IMR-90 (cell line): ENCODE data around the gene IDH3G. TPM values are rescaled to one million over a fixed set of nuclear protein-coding genes. Genes with fewer than 3 reads are reported as not detected.

ENCODE experiments used
- ATAC-seq: fragments of 200-7000 bp; cut with Tn5 transposase; 2 replicates; pipeline ENCODE4 v1.9.1; 2020; ENCODE audit warnings: low read depth, mild to moderate bottlenecking, moderate library complexity
- BruUV-seq: library from RNA; stranded (reverse); fragments of 400-500 nt; replicated peaks from 2 replicates; lab custom pipeline; 2021; lab: Mats Ljungman, UMichigan
- CTCF ChIA-PET: fragments of 300-600 bp; formaldehyde crosslinking; extraction: SDS; loops from one replicate; lab custom pipeline; 2021; ENCODE audit warnings: antibody characterized with exemption; lab: Yijun Ruan, JAX
- POLR2A ChIA-PET: fragments of 300-600 bp; sonication (Branson Sonifier 250); formaldehyde crosslinking; loops from one replicate; lab custom pipeline; 2022; ENCODE audit warnings: antibody characterized with exemption; ENCODE audit not compliant: unreplicated experiment; lab: Charles Lee
- DNase-seq: peaks from one replicate; pipeline ENCODE4 v3.0.0; 2013
- H2AFZ ChIP-seq: replicated peaks from 2 replicates; pipeline ENCODE3; 2013; ENCODE audit warnings: low read length, mild to moderate bottlenecking; ENCODE audit not compliant: poor library complexity
- H2AK5ac ChIP-seq: 2 replicates; pipeline ENCODE4 v1.6.1; 2013; ENCODE audit warnings: low read depth, low read length, inconsistent platforms
- H2AK9ac ChIP-seq: replicated peaks from 2 replicates; pipeline ENCODE3; 2013; ENCODE audit warnings: mild to moderate bottlenecking, low read depth, low read length, moderate library complexity; ENCODE audit not compliant: poor library complexity
- H2BK120ac ChIP-seq: 2 replicates; pipeline ENCODE4 v1.6.1; 2013; ENCODE audit warnings: low read depth, low read length, inconsistent platforms
- H2BK15ac ChIP-seq: 3 replicates; pipeline ENCODE4 v1.6.1; 2013; ENCODE audit warnings: low read depth, low read length, inconsistent platforms
- H2BK20ac ChIP-seq: 2 replicates; pipeline ENCODE4 v1.6.1; 2013; ENCODE audit warnings: low read depth, mild to moderate bottlenecking, inconsistent platforms, low read length, moderate library complexity
- H2BK5ac ChIP-seq: 2 replicates; pipeline ENCODE4 v1.6.1; 2013; ENCODE audit warnings: mild to moderate bottlenecking, low read depth, low read length, inconsistent platforms; ENCODE audit not compliant: poor library complexity, severe bottlenecking
- H3K14ac ChIP-seq: replicated peaks from 2 replicates; pipeline ENCODE4 v1.6.1; 2013; ENCODE audit warnings: low read depth, low read length, inconsistent platforms
- H3K18ac ChIP-seq: 2 replicates; pipeline ENCODE4 v1.6.1; 2013; ENCODE audit warnings: low read depth, low read length, control low read depth
- H3K23ac ChIP-seq: 2 replicates; pipeline ENCODE4 v1.6.1; 2013; ENCODE audit warnings: low read depth, low read length, inconsistent platforms
- H3K27ac ChIP-seq: 2 replicates; pipeline ENCODE4 v1.5.1; 2013; ENCODE audit warnings: mild to moderate bottlenecking, control low read depth, low read length; ENCODE audit not compliant: insufficient read depth
- H3K27me3 ChIP-seq: 2 replicates; pipeline ENCODE4 v1.6.1; 2013; ENCODE audit warnings: low read length; ENCODE audit not compliant: control insufficient read depth, insufficient read depth
- H3K36me3 ChIP-seq: 2 replicates; pipeline ENCODE4 v1.6.1; 2013; ENCODE audit warnings: low read length, mixed read lengths; ENCODE audit not compliant: control insufficient read depth, insufficient read depth
- H3K4ac ChIP-seq: 2 replicates; pipeline ENCODE4 v1.6.1; 2013; ENCODE audit warnings: low read depth, low read length, inconsistent platforms
- H3K4me1 ChIP-seq: 2 replicates; pipeline ENCODE4 v1.6.1; 2013; ENCODE audit warnings: low read length, mixed read lengths; ENCODE audit not compliant: control insufficient read depth, insufficient read depth
- H3K4me2 ChIP-seq: 2 replicates; pipeline ENCODE4 v1.6.1; 2013; ENCODE audit warnings: low read depth, mild to moderate bottlenecking, control low read depth, low read length, moderate library complexity
- H3K4me3 ChIP-seq: 2 replicates; pipeline ENCODE4 v1.5.1; 2013; ENCODE audit warnings: low read depth, mild to moderate bottlenecking, control low read depth, low read length, moderate library complexity; ENCODE audit not compliant: insufficient read depth
- H3K56ac ChIP-seq: 2 replicates; pipeline ENCODE4 v1.6.1; 2013; ENCODE audit warnings: low read length, inconsistent platforms; ENCODE audit not compliant: insufficient read depth; ENCODE audit errors: extremely low read depth
- H3K79me1 ChIP-seq, 2 experiments: 2 replicates each; pipeline ENCODE4 v1.6.1; 2013; ENCODE audit warnings: low read length in 2 of 2, inconsistent platforms in 1 of 2, low read depth in 1 of 2
- H3K9ac ChIP-seq: 2 replicates; pipeline ENCODE4 v1.6.1; 2013; ENCODE audit warnings: low read depth, low read length, control low read depth
- H3K9me1 ChIP-seq: 2 replicates; pipeline ENCODE4 v1.6.1; 2013; ENCODE audit warnings: low read length, inconsistent platforms; ENCODE audit not compliant: insufficient read depth
- H3K9me3 ChIP-seq: 2 replicates; pipeline ENCODE4 v1.6.1; 2013; ENCODE audit warnings: low read length; ENCODE audit not compliant: control insufficient read depth, insufficient read depth
- H4K20me1 ChIP-seq: 2 replicates; pipeline ENCODE4 v1.6.1; 2013; ENCODE audit warnings: low read length, inconsistent platforms; ENCODE audit not compliant: insufficient read depth
- H4K5ac ChIP-seq: 2 replicates; pipeline ENCODE4 v1.6.1; 2013; ENCODE audit warnings: mild to moderate bottlenecking, low read depth, low read length, control low read depth
- H4K8ac ChIP-seq, 2 experiments: 2 replicates each; pipeline ENCODE4 v1.6.1; 2013; ENCODE audit warnings: low read depth in 2 of 2, low read length in 2 of 2, control low read depth in 1 of 2, inconsistent platforms in 1 of 2
- H4K91ac ChIP-seq: 2 replicates; pipeline ENCODE4 v1.6.1; 2013; ENCODE audit warnings: low read depth, low read length, inconsistent platforms; ENCODE audit not compliant: insufficient read depth
- BHLHE40 ChIP-seq: fragments of 150-350 bp; IDR thresholded peaks from 2 replicates; pipeline ENCODE4 v1.6.1; 2016; ENCODE audit warnings: mild to moderate bottlenecking, low read depth, low read length
- CEBPB ChIP-seq: IDR thresholded peaks from 2 replicates; pipeline ENCODE4 v1.6.1; 2012; ENCODE audit warnings: low read depth, low read length, improper control_type of control experiment
- CHD1 ChIP-seq: IDR thresholded peaks from 2 replicates; pipeline ENCODE4 v1.6.1; 2012; ENCODE audit warnings: low read depth, low read length, improper control_type of control experiment
- FOS ChIP-seq: fragments of 150-350 bp; IDR thresholded peaks from 2 replicates; pipeline ENCODE4 v1.6.1; 2016; ENCODE audit warnings: low read depth, low read length
- MAZ ChIP-seq: IDR thresholded peaks from 2 replicates; pipeline ENCODE4 v1.6.1; 2012; ENCODE audit warnings: low read depth, mild to moderate bottlenecking, low read length, improper control_type of control experiment, moderate library complexity, borderline replicate concordance
- MXI1 ChIP-seq: IDR thresholded peaks from 2 replicates; pipeline ENCODE4 v1.6.1; 2012; ENCODE audit warnings: low read depth, mild to moderate bottlenecking, low read length, moderate library complexity, borderline replicate concordance
- RAD21 ChIP-seq: IDR thresholded peaks from 2 replicates; pipeline ENCODE4 v1.6.1; 2012; ENCODE audit warnings: low read length, improper control_type of control experiment
- SMC3 ChIP-seq: fragments of 150-350 bp; IDR thresholded peaks from 2 replicates; pipeline ENCODE4 v1.6.1; 2016; ENCODE audit warnings: low read depth, mild to moderate bottlenecking, antibody characterized with exemption, low read length, moderate library complexity
- WGBS, 2 experiments: methylation state at CpG; one replicate each; pipeline versions ENCODE4 v1.1.5 to v1.1.7; 2013; ENCODE audit warnings: missing lambda C conversion rate in 2 of 2; ENCODE audit not compliant: insufficient read length in 1 of 2; ENCODE audit errors: extremely low coverage in 2 of 2; 5-methylcytosine and 5-hydroxymethylcytosine counted together
- dilution Hi-C: fragments of 300-500 bp; cut with HindIII; formaldehyde crosslinking; loops from one replicate; pipeline ENCODE4 v1.14.3; 2018; ENCODE audit warnings: low sequenced_read_pairs; ENCODE audit not compliant: unreplicated experiment
- in situ Hi-C: fragments of 300-500 bp; cut with MboI; formaldehyde crosslinking; loops from 3 replicates; pipeline ENCODE4 v1.14.3; 2019; ENCODE audit warnings: low sequenced_read_pairs, inconsistent platforms, mixed read lengths
- intact Hi-C: fragments of 100-400 bp; cut with micrococcal nuclease; formaldehyde crosslinking; loops from 2 replicates; pipeline ENCODE4 v1.10.0; 2022
- polyA plus RNA-seq, 3 experiments: library from polyadenylated mRNA; depleted of rRNA; stranded (reverse); fragments of >200 nt; gene quantifications; 2 replicates each; pipeline ENCODE4 v1.2.3, GENCODE V29; 2012; ENCODE audit warnings: low replicate concordance in 1 of 3
- total RNA-seq: library from RNA; depleted of rRNA; stranded (reverse); fragments of >200 nt; gene quantifications from 2 replicates; pipeline ENCODE4 v1.2.3, GENCODE V29; 2012
- TF ChIP-seq, protein P1 (sequence below): fragments of 150-350 bp; IDR thresholded peaks from 2 replicates; pipeline ENCODE4 v1.6.1; 2016; ENCODE audit warnings: low read depth, mild to moderate bottlenecking, low read length, moderate library complexity, borderline replicate concordance

The IDH3G gene
- total and polyA plus RNA-seq, 2 of the 4 experiments (the other 2 are of a cell fraction) = 79.4 to 85.7 TPM

DNA sequence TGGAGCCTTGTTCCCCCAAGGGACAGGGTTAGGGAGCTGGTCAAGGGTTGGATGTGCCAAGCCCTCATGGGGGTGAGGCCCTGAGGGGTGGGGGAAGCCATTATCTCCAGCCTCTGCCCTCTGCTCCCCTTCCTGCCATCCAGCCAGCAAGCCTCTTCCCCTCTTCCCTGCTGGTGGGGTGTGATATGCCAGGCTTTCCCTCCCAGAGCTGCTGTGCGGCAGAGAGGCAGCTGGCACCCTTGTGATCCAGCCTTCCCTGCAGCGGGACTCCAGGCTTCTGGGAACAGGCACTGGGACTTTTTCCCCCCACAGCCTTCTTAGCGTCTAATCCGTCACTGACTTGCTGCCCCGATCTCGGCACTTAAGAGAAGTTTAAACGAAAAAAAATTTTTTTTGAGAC lies 6.6 kb upstream of the IDH3G start:
- Histone ChIP-seq H3K4me1 (no peaks in the 10 kb centered on the region; the same call in 1 of the 2 replicates), H3K36me3 (peaks cover 18% of the 10 kb centered on the region), H3K27me3 (no peaks in the 10 kb centered on the region), H2AK9ac (no peak overlapping the region), H4K8ac (no peak overlapping the region), H2BK15ac (no peak overlapping the region), H2BK5ac (no peak overlapping the region), H2BK120ac (no peak overlapping the region), H3K56ac (no peak overlapping the region), H3K9me1 (no peaks in the 10 kb centered on the region), H3K27ac (no peak overlapping the region), H3K23ac (no peak overlapping the region), H4K5ac (no peak overlapping the region), H3K9ac (no peak overlapping the region), H2BK20ac (no peak overlapping the region), H3K9me3 (peaks cover 2% of the 10 kb centered on the region; the same call in 1 of the 2 replicates), H3K79me1 (peaks cover 0 to 8% of the 10 kb centered on the region in 2 experiments; a peak in 2 of 4 replicates), H4K91ac (no peak overlapping the region), H3K14ac (no peak overlapping the region), H2AFZ (no peak overlapping the region), H4K20me1 (no peaks in the 10 kb centered on the region), H2AK5ac (no peak overlapping the region), H3K4me2 (no peak overlapping the region), H3K4me3 (no peak overlapping the region), H3K4ac (no peak overlapping the region), H3K18ac (no peak overlapping the region)
- ATAC-seq (no peak), DNase-seq (no peak)
- CTCF ChIA-PET = no interaction called here
- intact Hi-C loops = no loop called here
- in situ Hi-C loops = no loop called here
- no TSS peak for BruUV-seq
- POLR2A ChIA-PET = interaction anchor here (0.6 kb wide), 1 partner anchor 44 kb away, joined by 3 read pairs; no protein-coding TSS in a partner anchor
- dilution Hi-C loops = no loop called here
- WGBS, 2 experiments = 75% methylated on average over 2 of the region's 7 CpGs; no CpG with 5 or more reads in 1 of the 2 experiments
- TF ChIP-seq CEBPB (no peak), MXI1 (no peak), BHLHE40 (no peak), RAD21 (no peak), MAZ (no peak), CHD1 (no peak), SMC3 (no peak), FOS (no peak)
- TF ChIP-seq, protein P1, sequence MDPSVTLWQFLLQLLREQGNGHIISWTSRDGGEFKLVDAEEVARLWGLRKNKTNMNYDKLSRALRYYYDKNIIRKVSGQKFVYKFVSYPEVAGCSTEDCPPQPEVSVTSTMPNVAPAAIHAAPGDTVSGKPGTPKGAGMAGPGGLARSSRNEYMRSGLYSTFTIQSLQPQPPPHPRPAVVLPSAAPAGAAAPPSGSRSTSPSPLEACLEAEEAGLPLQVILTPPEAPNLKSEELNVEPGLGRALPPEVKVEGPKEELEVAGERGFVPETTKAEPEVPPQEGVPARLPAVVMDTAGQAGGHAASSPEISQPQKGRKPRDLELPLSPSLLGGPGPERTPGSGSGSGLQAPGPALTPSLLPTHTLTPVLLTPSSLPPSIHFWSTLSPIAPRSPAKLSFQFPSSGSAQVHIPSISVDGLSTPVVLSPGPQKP = no peak
